ENCODE results near the gene MFN2.
A peak's percentile ranks its signal among the peaks of the same experiment; 100 is the strongest.
"Not testable (repeated sequence)": the region's sequence is repeated elsewhere in the genome, so short reads cannot be mapped to it uniquely, and the experiment has no call there.

MFN2 gene

DNA sequence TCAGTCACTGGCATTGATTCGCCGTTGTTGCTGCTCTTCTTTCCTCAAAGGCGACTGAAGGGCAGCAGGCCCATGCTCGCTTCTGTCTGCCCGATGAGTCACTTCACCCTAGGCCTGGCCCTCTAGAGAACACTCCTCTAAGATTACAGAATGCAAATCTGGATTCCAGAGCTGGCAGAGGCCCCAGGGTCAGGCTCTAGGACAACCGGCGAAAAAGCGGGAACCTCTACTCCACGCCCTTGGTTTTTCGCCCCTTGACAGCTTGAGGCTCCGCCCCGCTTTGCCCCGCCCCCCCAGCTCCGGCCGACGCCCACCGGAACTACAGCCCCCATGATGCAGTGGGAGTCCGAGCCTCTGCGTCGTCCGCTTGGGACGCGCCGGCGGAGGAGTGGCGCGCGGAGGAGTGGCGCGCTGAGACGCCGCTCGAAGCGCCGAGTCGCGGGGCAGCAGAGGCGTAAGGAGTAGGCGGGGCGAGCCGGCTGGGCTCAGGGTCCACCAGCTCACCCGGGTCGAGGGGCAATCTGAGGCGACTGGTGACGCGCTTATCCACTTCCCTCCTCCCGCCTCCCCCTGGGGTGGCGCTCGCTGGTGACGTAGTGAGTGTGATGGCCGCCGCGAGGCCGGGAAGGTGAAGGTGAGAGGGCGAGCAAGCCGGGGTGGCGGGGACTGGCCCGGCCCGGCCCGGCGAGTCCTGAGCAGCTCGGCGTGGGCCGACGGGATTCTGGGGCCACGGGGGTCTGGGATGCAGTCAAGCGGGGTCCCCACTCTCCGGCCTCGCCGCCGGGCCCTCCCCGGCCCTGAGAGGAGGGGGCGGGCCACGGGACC lies at the start of gene MFN2:
MFN2 (plus strand) TSS at position 594 of the 825 bp plus-strand sequence. CDS start 8,725 bp downstream, outside the sequence.
- peak; percentile 99 for DNase-seq

DNA sequence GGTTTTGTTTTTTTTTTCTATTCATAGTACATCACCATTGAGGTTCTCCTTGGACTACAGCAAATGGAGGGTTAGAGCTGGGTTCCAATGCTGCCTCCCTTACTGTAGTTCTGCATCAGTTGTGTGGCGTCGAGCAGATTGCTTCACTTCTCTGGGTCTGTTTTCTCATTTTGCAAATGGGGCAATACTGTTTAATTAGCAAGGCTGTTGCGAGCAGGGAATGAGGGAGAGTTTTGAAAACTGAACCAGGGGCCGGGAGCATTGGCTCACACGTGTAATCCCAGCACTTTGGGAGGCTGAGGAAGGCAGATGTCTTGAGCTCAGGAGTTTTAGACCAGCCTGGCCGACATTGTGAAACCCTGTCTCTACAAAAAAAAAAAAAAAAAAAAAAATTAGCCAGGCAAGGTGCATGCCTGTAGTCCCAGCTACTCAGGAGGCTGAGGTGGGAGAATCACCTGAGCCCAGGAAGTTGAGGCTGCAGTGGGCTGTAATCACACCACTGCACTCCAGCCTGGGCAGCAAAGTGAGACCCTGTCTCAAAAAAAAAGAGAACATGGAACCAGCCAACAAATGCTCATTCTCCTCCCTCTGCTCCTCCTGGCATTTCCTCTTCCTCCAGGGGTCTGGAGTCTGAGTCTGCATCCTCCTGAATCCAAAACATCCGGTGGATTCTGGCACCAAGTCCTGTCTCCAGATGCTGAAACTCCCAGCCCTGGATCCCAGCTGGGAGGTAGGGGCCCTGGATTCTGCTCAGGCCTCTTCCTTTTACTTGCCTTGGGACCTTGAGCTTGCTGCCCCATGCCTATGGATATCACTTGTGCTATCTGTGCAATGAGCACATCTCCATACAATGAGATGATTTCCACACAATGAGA lies 49.4 kb upstream of the MFN2 start:
- DNase-seq: no peak

DNA sequence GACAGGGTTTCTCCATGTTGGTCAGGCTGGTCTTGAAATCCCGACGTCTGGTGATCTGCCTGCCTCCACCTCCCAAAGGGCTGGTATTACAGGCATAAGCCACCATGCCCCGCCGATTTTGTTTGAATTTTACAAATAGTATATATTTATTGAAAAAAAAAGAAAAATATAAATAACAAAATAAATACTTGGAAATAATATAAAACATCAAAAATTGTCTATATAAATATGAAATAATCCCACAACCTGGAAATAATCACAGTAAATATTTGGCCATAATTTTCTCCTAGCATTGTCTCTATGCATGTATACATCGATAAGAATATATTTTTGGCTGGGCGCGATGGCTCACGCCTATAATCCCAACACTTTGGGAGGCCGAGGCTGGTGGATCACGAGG lies 48.4 kb upstream of the MFN2 start:
- no peak for DNase-seq

DNA sequence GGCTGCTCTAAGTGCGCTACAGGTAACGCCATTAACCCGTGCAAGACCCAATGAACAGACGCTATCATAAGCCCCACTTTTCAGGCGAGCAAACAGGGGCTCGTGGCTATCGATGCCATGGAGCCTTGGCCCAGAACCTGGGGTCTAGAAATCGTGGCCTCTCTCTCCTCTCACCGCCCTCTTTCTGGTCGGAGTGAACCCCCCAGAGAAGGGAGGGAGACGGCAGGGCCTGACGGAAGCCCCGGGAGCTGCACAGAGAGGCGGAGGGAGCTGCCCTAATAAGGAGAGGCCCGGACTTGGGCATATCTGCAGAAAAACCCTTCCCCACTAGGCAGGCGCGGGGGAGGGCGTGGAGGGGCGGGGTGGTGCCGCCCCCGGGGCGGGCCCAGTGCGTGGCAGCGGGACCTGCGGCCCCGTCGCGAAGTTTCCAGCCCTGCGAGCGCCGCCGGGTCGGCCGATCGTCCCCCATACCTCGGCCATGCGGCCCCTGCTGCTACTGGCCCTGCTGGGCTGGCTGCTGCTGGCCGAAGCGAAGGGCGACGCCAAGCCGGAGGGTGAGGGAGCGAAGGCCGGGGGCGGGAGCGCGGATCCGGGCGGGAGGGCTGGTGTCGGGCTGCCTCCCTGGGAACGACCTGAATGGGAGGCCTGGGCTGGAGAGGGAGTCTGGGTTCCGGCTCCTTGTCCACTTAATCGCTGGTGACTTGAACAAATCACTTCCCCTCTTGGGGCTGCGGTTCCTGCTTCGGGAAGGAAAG lies 45.8 kb upstream of the MFN2 start, which contains the start of gene PLOD1:
PLOD1 (plus strand) TSS at position 416 of the 755 bp plus-strand sequence; CDS start at position 479, 63 bp downstream.
- DNase-seq: peak; percentile 81

DNA sequence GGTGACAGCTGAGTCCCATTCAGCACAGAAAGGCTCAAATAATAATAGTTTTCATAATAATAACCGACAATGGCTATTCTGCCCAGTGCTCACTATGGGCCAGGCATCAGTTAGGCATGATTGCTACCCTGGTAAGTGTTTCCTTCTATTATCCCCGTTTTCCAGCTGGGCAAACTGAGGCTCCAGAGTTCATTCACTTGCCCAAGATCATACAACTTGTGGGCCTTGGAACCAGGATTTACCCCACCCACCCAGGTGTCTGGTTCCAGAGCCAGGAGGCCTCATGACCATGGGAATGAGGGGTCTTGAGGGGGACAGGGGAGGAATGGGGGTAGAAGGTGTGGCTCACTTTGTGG lies 45.2 kb upstream of the MFN2 start:
- no peak for DNase-seq

DNA sequence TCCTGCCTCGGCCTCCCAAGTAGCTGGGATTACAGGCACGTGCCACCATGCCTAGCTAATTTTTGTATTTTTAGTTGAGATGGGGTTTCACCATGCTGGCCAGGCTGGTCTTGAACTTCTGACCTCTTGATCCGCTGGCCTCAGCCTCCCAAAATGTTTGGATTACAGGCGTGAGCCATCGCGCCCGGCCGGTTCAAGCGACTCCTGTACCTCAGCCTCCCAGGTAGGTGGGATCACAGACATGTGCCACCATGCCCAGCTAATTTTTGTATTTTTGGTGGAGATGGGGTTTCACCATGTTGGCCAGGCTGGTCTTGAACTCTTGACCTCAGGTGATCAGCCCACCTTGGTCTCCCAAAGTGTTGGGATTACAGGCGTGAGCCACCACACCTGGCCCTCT lies 44.5 kb upstream of the MFN2 start:
- not testable (repeated sequence) for DNase-seq

DNA sequence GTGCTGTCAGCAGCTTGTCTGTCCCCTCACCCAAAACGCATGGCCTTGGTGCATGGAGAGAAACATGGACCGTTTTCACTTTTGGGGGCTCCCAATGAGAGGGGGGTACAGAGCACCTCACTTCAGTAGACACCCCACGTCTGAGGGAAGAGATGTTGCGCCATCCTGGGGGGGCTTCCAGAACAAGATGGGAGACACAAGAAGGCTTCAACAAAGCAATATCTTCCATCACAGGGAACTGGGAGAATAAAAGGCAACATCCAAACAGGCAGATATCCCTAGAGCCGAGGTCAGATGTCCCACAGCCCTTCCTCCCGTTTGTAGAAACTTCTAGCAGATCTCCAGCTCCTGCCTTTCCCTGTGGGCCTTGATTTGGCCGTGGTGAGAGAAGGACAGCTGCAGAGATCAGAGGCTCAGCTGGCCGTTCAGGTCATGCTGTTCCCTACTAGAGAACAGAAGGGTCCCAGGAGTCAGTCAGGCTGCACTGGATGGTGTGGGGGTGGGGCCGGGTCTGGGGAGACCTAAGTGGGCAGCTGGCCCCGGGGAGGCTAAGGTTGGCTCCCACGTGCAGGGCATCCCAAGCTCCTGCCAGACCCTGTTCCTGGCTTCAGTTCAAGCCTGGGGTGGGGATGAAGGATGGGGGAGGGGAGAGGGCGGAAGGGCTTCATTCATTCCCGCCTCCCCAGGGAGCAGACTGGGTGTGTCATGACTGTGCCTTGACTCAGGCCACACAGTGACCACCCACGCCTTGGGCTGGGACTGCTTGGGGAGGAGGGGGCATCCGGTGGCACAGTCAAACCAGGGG lies 41.3 kb upstream of the MFN2 start:
- no peak for DNase-seq

DNA sequence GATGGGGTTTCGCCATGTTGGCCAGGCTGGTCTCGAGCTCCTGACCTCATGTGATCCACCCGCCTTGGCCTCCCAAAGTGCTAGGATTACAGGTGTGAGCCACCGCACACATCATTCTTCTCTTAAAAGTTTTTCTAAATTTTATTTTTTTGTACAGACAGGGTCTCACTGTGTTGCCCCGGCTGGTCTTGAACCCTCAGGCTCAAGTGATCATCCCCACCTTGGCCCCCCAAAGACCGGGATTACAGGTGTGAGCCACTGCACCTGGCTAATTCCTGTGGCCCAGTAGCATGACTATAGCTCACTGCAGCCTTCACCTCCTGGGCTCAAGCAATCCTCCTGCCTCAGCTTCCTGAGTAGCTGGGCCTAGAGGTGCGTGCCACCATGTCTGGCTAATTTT lies 40.5 kb upstream of the MFN2 start:
- not testable (repeated sequence) for DNase-seq

DNA sequence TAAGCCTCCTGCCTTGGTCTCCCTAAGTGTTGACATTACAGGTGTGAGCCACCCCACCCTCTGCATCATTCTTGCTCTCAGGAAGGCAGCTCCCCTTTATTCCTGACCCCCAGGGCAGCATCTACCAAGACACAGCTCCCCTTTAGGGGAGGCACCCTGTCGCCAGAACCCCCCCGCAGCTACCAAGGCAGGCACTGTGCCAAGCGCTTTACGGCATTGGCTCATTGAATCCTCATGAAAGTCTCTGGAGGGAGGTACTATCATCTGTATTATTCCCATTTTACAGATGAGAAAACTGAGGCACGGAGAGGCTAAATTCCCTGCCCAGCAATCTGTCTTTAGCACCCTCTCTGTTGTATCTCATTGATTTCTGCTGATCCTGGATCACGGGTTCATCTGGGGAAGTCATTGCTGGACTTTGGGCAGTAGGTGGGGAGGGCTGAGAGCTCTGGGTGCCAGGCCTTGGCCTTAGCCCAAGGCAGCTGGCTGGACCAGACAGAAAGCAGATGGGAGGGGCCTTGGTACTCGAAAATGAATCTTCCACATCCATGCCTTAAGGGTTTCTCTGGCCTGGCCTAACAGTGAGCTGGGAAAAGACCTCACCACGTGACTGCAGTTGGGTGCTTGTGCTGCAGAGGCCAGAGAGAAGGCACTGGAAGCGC lies 39.9 kb upstream of the MFN2 start:
- no peak for DNase-seq

DNA sequence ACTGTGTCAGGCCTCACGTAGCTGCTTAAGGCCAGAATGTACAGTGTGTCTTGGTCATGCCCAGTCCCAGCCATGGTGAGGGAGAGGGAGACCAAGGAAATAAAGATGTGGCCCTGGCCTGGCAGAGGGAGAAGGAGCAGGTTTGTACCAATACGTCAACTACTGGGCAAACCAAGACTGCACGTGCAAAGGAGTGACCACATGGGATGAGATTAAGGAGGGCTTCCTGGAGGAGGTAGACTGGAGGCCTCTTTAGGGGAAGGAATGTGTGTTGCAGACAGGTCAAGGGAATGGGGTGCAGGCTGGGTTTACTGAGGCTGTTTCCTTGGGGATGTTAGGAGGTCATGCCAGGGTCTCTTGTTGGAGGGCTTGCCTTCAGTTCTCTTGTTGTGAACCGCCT lies 38.0 kb upstream of the MFN2 start:
- no peak for DNase-seq

DNA sequence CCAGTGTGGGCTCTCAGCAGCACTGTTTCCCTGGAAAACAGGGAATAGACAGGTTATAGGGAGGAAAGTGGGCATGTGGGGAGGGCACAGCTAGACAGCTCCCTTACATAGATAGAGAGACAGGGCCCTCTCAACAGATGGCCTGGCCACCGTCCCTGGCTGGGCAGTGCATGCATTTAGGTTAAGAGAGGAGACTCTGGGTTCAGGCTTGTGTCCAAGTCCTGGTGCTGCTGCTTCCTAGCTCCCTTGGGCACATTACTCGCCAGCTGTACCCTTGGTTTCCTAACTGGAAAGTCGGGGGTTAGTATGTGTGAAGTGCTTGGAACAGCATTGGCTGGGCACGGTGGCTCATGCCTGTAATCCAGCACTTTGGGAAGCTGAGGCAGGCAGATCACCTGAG lies 36.6 kb upstream of the MFN2 start:
- DNase-seq: no peak

DNA sequence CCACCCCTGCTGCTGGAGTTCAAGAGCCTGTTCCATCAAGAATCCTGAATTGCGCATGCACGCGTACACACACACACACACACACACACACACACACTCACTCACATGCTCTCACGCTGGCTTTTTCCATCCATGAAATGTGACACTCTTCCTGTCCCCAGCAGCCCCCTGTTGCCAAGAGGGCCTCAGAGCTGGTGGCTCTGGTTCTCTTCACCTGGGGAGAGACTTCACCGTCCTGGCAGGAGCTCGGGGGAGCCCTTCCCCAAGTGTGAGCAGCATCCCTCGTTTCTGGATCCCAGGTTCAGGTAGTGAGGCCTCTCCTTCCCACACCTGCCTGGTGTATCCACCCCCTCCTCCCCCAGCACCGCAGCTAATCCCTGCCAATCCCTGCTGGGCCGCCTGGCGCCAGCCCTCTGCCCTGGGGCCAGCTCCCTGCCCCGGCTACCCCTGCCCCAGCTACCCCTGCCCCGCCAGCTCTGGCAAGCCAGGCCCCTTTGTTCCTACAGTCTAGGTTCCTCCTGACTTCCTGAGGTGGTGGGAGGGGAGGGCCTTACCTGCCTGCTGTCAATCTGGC lies 35.8 kb upstream of the MFN2 start:
- DNase-seq: peak; percentile 87

DNA sequence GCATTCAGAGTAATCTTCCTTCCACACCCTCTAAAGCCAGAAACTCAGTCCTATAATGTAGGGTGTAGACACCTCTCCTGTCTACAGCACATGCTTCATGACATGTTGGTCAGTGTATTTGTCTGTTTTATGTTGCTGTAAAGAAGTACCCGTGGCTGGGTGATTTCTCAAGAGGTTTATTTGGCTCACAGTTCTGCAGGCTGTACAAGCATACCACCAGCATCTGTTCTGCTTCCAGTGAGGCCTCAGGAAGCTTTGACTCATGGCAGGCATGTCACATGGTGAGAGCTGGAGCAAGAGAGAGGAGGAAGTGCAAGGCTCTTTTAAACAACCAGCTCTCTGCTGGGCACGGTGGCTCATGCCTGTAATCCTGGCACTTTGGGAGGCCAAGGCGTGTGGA lies 33.6 kb upstream of the MFN2 start:
- no peak for DNase-seq

DNA sequence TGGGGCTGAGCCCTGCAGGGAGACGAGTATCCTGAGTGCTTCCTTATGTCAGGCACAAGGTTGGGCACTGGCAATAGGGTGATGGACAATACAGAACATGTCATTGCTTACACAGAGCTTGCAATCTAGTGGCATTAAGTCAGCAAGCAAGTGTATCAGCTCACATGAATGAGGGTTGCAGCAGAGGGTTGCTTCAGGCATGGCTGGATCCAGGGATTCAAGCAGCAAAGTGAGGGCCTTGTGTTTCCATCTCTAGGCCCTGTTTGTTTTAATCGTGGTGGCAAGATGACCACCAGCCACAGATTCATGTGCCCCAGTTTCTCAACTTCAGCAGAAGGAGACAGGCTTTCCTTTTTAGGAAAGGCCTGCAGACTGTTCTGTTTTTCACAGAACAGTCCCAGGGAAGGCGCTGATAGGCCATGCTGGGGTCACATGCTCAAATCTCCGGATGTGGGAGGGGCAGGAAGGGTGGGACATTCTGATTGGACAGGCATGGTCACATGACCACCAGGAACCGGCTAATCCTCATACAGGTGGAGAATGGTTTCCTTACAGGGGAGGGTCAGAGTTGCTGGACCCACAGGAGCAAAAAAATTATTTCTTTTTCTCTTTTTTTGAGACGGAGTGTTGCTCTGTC lies 31.3 kb upstream of the MFN2 start:
- DNase-seq: no peak

DNA sequence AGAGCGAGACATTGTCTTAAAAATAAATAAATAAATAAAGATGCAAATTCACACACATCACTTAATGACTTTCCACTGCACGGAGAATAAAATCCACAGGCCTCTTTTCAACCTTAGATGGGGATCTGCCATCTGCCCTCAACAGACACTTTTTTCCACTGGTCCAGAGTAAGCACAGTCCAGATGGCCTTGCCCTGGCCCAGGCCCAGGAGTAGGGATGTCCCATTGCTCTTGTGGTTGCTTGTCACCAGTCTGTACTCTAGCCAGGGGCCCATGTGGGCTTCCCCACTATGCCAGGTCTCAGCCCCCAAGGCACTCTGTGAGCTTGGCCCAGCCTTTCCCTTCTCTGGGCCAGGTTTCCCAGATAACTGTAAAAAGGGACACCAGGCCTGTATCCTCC lies 28.3 kb upstream of the MFN2 start:
- DNase-seq: no peak

DNA sequence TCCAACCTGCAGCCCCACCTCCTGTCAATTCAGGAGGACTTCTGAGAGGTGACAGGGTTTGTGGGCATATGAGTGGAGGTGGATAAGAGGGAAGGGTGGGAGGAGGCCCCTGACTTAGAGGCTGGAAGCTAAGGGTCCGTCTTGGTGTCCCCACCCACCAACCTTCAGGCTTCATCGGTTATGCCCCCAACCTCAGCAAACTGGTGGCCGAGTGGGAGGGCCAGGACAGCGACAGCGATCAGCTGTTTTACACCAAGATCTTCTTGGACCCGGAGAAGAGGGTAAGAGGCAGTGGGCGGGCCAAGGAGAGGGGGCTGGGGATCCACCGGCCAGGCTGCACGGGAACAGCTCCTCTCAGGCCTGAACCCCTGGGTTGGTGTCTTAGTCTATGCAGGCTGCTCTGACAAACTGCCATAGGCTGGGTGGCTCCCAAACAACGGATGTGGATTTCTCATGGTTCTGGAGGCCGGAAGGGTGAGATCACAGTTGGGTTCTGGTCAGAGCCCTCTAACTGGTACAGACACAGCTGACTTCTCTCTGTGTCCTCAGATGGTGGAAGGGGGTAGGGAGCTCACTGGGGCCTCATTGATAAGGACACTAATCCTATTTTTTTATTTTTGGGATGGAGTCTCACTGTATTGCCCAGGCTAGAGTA lies 27.7 kb upstream of the MFN2 start:
- DNase-seq: no peak

DNA sequence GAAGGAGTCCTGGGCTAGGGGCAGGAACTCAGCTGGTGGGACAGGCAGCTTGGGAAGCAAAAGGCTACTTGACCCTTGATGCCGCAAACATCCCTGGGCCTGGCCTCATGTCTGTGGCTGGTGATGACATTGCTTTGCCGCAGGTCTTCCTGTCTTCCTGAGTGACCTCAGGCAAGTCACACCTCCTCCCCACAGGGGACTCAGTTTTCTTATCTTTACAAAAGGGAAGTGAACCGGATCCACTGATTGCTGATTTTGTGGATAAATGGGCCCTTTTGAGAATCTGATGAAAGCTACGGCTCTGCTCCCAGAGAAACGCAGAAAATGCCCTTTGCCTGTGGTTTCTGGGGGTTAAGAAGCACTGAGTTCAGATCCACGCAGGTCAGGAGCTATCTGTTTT lies 25.0 kb upstream of the MFN2 start:
- DNase-seq: no peak

DNA sequence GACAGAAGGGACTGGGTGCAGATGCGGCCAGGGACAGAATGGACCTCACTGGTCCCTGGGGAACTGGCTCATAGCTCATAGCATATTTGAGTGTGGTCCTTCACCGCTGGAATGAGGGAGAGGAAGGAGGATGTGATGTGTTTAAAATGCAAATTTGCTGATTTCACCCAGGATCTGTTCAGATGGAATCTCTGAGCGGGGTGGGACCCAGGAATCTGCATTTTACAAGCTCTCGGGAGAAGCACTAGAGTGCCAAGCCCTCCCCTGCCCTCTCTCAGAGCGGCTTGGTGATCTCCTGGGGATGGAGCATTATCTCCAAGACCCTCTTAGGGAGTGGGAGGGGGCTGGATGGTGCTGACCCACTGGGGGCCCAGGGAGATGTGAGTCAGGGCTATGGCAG lies 22.8 kb upstream of the MFN2 start:
- no peak for DNase-seq

DNA sequence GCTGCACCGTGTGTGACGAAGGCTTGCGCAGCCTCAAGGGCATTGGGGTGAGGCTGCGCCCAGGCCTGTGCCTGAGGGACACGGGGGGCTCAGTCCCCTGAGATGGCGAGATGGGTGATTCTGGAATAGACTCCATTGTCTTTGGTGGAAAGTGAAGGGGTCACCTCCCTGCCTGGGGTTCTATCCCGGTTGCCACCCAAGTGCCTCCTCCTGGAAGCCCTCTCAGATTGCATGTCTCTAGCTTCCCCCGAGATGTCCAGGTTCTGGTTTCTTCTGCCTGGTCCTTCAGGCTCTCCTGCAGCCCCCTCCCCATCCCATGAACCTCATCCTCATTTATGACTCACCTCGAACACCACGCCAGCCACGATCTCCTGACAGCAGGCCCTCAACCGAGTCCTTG lies 22.3 kb upstream of the MFN2 start:
- DNase-seq: no peak

DNA sequence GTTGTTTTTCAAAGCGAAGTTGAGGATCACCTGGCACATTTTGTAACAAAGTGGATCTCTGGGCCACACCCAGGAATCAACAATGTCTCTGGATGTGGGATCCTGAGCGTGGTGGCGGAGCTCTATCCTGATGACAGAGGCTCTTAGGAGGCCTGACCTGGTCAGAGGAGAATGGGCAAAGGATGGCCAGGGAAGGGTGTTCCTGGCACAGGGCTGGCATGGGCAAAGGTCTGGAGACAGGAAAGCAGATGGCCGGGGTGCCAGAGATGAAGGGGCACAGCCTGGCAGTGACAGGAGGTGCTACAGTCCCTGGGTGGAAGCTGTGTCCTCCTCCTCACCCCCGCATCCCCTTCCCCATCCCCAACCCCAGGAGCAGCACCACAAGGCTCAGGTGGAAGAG lies 20.0 kb upstream of the MFN2 start:
- no peak for DNase-seq
